ENCODE results near the gene POLR2H.

POLR2H gene

DNA sequence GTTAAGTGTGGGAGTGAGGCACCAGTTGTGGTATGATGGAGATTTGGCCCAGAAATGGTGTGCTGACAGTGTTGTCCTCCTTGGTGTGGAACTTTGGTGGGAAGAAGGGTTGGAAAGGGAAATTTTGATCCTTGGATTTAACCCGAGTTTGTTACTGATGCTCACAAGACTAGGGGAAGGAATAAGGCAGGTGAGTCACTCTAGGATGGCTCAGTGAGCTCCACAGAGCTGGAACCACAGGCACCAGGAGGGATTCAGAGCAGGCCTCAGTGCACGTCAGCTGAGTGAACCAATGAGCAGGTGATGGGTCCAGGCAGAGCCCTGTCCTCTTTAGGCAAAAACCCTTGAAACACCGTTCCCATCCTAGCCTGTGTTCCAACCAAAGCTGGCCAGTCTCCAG lies 29.8 kb downstream of the POLR2H start:
- no peak for DNase-seq

DNA sequence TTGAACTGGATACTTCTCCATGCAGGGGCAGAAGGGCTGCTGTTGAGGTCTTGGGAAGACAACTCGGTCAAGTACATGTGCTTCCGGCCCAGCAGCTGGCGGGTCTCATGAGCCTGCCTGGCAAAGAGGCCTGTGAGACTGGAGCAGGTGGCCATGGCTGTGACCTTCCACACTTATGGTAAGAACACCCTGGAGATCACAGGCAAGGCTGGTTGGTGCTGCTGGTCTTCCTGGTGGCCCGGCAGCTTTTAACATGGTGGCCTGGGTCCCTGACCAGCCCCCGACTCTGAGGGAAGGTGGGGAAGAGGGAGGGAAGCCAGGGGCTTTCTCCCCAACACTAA lies 33.8 kb downstream of the POLR2H start:
- DNase-seq = no peak

DNA sequence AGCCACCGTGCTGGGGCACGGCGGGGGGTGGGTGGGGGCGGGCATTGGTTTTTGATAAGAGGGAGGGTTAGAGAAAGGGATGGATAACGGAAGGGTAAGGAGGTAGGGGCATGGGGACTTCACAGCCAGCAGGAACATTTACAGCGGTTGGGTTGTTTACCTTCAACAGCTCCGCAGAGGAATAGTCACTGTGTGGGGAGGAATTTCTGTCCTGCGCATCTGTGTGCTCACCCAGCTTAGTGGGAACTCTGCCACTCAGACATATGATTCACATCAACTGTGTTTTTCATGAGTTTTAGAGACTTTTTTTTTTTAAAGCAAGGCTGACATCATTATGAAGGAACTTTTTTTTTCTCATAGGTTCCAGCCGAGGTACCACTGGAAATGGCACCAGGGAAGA lies 37.9 kb downstream of the POLR2H start:
- no peak for DNase-seq

DNA sequence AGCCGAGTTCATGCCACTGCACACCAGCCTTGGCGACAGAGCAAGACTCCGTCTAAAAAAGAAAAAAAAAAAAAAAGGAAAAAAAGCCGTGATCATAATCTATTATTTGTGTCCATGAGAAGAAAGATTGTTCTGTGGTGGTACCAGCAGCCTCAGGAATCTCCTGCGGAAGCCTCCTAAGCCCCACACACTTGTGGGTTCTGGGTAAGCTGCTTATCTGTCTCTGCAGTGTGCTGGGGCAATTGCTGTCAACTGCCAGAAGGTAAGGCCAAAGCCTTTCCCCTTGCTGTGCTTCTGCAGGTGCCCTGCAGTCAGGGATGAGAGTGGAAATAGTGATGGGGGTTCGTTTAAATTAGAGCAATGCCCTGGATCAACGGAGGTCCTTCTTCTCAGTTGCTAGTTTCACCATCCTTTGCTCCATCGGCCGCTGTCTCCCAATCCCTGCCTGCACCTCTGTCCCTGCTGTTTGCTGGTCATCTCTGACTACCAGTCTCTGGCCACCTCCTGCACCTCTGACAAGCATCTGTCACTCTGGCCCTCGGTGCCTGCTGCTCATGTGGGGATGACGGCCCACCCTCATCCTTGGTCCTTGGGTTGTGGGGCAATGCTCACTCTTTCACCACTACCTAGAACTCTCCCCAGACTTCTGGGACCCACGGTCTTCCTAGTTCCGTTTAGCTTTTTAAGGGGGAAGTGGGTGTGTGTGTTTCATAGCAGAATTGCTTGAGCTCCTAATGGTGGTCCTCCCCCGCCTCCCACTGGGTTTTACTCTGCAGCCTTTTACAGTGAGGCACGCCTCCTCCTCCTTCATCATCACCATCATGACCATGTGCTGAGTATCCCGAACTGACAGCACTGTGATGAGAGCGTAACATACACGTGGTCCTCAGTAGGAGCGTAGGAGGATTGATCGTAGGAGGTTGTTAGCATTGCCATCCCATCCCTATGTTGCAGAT lies 43.8 kb downstream of the POLR2H start:
- DNase-seq = no peak

DNA sequence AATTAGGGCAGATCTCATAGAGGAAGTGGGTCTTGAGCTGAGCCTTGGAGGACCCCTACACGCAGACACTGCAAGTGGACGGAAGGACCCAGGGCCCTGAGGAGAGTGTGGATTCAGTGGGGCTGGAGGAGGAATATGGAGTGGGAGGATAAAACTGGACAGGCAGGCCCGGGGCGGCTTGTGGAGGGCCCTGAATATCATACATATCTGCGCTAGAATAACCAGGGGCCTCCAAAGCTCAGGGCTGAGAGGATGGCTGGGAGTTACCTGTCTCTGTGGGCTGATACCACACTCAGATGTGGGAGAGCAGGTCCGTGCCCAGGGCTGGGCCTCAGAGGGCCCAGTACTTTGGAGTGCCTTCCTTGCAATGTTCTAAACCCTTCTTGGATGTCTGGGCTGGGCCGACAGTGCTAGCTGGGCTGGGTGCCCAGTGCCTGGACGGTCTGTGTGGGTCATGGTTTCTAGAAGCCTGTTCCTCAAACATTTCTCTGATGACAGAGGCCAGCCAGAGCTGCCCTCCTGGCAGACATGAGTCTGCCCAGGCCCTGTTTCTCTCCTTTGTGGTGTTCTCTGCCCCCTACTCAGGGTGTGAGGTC lies 47.9 kb downstream of the POLR2H start:
- no peak for DNase-seq

DNA sequence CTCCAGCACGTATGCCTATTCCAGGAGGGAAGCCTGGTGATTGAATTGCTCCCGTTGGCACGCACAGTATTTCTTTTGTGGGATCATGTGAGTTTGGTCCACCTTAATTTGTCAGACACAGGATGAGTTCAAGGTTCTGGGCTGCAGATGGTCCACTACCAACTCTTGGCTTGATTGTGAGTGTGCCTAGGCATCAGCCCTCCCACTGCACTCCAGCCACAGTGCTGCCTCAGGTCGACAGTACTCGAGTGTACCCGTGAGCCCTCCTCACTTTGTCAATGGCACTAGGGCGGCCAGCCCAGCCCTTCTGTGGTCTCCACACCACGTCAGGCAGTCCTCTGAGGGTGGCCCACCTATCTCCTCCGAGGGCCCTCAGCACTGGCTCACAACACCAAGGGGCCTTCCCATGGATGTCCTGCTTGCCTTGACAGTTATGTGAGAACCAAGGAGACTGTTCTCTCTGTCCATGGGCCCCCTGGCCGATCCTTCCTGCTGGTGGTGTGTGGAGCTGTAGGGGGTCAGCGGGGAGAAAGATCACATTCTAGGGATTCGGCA lies 48.5 kb downstream of the POLR2H start:
- DNase-seq = no peak

DNA sequence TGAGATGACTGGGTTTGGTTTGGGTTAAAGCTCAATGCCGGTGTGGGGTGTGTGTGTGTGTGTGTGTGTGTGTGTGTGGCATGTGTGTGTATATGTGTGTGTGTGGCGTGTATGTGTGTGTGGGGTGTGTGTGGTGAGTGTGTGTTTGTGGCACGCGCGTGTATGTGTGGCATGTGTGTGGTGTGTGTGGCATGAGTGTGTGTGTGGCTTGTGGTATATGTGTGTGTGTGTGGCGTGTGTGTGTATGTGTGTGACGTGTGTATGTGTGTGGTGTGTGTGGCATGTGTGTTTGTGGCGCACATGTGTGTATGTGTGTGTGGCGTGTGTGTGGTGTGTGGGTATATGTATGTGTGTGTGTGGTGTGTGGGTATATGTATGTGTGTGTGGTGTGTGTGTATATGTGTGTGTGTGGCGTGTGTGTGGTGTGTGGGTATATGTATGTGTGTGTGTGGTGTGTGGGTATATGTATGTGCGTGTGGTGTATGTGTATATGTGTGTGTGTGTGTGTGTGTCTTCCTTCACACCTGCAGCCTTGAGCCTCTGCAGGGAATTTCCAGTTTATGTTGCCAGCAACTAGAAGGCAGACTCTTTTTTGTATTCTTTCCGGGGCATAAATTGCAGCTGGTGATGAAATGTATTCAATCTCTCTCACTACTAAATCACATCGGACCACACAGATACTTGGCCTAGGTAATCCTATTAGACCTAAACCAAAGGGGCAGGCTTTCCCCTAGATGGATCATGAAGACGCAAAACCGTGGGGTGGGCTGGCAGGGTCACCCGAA lies 53.1 kb downstream of the POLR2H start:
- no peak for DNase-seq

DNA sequence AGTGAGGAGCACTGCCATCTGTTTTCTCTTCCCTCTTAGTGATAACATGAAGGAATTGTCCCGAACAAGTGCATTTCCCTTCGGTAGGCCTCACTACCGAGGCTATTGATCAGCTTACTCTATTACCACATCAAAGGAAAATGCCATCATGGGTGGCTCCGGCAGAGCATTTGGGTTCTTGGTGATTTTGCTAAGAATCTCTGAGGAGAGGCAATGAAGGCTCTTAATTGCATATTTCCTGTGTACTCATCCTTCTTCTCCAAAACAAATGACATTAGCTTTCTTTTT lies 53.6 kb downstream of the POLR2H start:
- no peak for DNase-seq

DNA sequence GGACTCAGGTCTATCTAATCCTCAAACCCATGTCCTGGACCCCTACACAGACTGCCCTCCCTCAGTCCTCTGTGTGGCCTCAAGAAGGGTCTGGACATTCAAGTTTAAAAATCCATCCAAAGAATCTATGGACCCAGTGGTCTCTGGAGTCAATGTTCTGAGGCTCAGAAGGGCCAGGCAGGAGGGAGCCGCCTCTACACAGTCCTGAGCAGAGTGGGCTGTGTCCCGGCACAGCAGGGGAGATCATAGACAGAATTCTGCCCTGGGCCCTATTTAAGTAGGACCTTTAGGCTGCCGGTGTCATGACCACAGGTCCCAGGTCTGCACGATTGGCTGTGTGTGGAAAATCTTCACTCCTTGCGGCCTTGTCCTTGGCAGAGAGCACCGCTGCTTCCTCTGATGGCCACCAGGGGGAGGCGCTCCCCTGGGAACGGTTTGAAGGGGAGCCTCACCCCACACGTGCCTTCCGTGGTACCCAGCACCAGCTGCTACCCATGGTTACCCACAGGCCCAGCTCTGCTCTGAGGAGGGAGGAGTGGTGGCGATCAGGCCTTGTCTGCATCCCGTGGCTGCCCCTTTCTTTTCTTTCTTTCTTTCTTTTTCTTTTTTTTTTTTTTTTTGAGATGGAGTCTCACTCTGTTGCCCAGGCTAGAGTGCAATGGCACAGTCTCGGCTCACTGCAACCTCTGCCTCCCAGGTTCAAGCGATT lies 56.3 kb downstream of the POLR2H start:
- DNase-seq = no peak

All from SIG-M5 (cell line).